Fibroblast of lung (primary cell): ENCODE results near the gene LINC01488. TPM values are rescaled to one million over a fixed set of nuclear protein-coding genes. Genes with fewer than 3 reads are reported as not detected.

Experiments used
- DNase-seq, 2 donors: peaks; one replicate each; pipeline versions ENCODE4 v3.0.0 to v3.0.0-alpha.2; 2010; ENCODE audit warnings: low read depth in 2 of 2
- H2AFZ ChIP-seq: 2 replicates; pipeline ENCODE4 v1.5.1; 2012; ENCODE audit warnings: low read length, control low read depth, inconsistent platforms
- H3K27ac ChIP-seq: 2 replicates; pipeline ENCODE4 v1.5.1; 2011; ENCODE audit warnings: low read length, control low read depth; ENCODE audit not compliant: insufficient read depth
- H3K27me3 ChIP-seq: 2 replicates; pipeline ENCODE4 v1.5.1; 2011; ENCODE audit warnings: mild to moderate bottlenecking, low read length; ENCODE audit not compliant: control insufficient read depth, insufficient read depth
- H3K36me3 ChIP-seq: 2 replicates; pipeline ENCODE4 v1.5.1; 2011; ENCODE audit warnings: low read length; ENCODE audit not compliant: control insufficient read depth, insufficient read depth
- H3K4me1 ChIP-seq: 2 replicates; pipeline ENCODE4 v1.5.1; 2011; ENCODE audit warnings: low read length; ENCODE audit not compliant: control insufficient read depth, insufficient read depth; ENCODE audit errors: extremely low read depth
- H3K4me2 ChIP-seq: 2 replicates; pipeline ENCODE4 v1.5.1; 2011; ENCODE audit warnings: low read length, control low read depth; ENCODE audit not compliant: insufficient read depth; ENCODE audit errors: extremely low read depth
- H3K4me3 ChIP-seq, 4 experiments: fragments of 200-600 bp in 1 of 4; sonication (generic) in 1 of 4; replicated peaks in 1 of 4; 2 replicates each; pipeline ENCODE4 v1.5.1; 2011 to 2016; ENCODE audit warnings: low read length in 4 of 4, low read depth in 3 of 4, mild to moderate bottlenecking in 3 of 4, control low read depth in 2 of 4, inconsistent platforms in 1 of 4, mixed read lengths in 1 of 4; ENCODE audit not compliant: insufficient read depth in 1 of 4; ENCODE audit errors: control extremely low read depth in 1 of 4
- H3K79me2 ChIP-seq: 2 replicates; pipeline ENCODE4 v1.5.1; 2012; ENCODE audit warnings: mild to moderate bottlenecking, low read length, inconsistent platforms; ENCODE audit not compliant: control insufficient read depth, insufficient read depth
- H3K9ac ChIP-seq: 2 replicates; pipeline ENCODE4 v1.5.1; 2011; ENCODE audit warnings: mild to moderate bottlenecking, low read length, control low read depth; ENCODE audit not compliant: insufficient read depth
- H3K9me3 ChIP-seq: 2 replicates; pipeline ENCODE4 v1.5.1; 2012; ENCODE audit warnings: low read depth, low read length; ENCODE audit not compliant: control insufficient read depth, insufficient read depth
- H4K20me1 ChIP-seq: 2 replicates; pipeline ENCODE4 v1.5.1; 2011; ENCODE audit warnings: low read length; ENCODE audit not compliant: control insufficient read depth, insufficient read depth; ENCODE audit errors: extremely low read depth
- EZH2 ChIP-seq: IDR thresholded peaks from 2 replicates; pipeline ENCODE4 v1.5.1; 2012; ENCODE audit warnings: low read length, control low read depth, mild to moderate bottlenecking; ENCODE audit errors: missing control alignments
- polyA plus RNA-seq, 2 donors: library from polyadenylated mRNA; depleted of rRNA in 1 of 2; stranded (reverse) in 1 of 2; unstranded in 1 of 2; fragments of >200 nt; gene quantifications; 2 replicates each; pipeline ENCODE4 v1.2.1, GENCODE V29; 2011 to 2012; ENCODE audit warnings: missing spikeins in 1 of 2
- total RNA-seq: library from RNA; depleted of rRNA; stranded (reverse); fragments of >200 nt; gene quantifications from 2 replicates; pipeline ENCODE4 v1.2.1, GENCODE V29; 2014
- TF ChIP-seq, protein P1 (sequence below), 2 donors: IDR thresholded peaks in 1 of 2; conservative IDR thresholded peaks in 1 of 2; 1 replicate in 1 of 2; 2 replicates in 1 of 2; pipeline ENCODE4 v1.5.1; 2011 to 2012; ENCODE audit warnings: low read length in 2 of 2, control low read depth in 1 of 2, inconsistent platforms in 1 of 2, low read depth in 1 of 2, mild to moderate bottlenecking in 1 of 2

Gene LINC01488
- total and polyA plus RNA-seq, 2 donors (not counting 1 experiment from before 2014, with no cell fraction given), result not detected

DNA sequence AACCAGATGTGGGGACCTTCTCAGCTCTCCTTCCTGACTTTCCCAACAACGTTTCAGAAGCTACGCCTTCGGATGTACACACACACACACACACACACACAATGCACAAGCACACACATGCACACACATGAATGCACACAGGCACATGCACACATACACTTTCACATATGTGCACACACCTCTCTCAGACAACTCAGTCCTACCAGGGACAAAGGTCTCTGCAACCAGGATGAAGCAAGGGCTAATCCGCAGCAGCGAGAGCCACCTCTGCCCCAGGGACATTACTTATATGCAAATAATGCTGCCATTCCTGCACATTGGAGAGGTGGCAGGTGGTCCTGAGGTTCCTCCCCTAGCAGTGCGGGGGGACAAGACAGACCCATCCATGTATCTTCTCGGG lies 27.4 kb upstream of the LINC01488 start:
- no peak overlapping the region for H3K4me3 ChIP-seq
- H3K79me2 ChIP-seq, result no peaks in the 10 kb centered on the region
- no peak overlapping the region for H2AFZ ChIP-seq
- no peak for DNase-seq
- H3K36me3 ChIP-seq, result no peaks in the 10 kb centered on the region
- no peak overlapping the region for H3K4me2 ChIP-seq
- H3K27me3 ChIP-seq, result no peaks in the 10 kb centered on the region
- H3K9me3 ChIP-seq, result no peaks in the 10 kb centered on the region
- H4K20me1 ChIP-seq, result no peaks in the 10 kb centered on the region
- no peak overlapping the region for H3K9ac ChIP-seq
- no peak overlapping the region for H3K27ac ChIP-seq
- TF ChIP-seq, protein P1, sequence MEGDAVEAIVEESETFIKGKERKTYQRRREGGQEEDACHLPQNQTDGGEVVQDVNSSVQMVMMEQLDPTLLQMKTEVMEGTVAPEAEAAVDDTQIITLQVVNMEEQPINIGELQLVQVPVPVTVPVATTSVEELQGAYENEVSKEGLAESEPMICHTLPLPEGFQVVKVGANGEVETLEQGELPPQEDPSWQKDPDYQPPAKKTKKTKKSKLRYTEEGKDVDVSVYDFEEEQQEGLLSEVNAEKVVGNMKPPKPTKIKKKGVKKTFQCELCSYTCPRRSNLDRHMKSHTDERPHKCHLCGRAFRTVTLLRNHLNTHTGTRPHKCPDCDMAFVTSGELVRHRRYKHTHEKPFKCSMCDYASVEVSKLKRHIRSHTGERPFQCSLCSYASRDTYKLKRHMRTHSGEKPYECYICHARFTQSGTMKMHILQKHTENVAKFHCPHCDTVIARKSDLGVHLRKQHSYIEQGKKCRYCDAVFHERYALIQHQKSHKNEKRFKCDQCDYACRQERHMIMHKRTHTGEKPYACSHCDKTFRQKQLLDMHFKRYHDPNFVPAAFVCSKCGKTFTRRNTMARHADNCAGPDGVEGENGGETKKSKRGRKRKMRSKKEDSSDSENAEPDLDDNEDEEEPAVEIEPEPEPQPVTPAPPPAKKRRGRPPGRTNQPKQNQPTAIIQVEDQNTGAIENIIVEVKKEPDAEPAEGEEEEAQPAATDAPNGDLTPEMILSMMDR (conservative IDR thresholded peaks at IDR 0.05 in 1 of 2, IDR thresholded peaks at IDR 0.05 in 1 of 2; ENCODE audit: low read depth in 1 of 2, low read length in 2 of 2), result no peak
- TF ChIP-seq EZH2, result no peak
- H3K4me1 ChIP-seq, result peaks cover 11% of the 10 kb centered on the region

DNA sequence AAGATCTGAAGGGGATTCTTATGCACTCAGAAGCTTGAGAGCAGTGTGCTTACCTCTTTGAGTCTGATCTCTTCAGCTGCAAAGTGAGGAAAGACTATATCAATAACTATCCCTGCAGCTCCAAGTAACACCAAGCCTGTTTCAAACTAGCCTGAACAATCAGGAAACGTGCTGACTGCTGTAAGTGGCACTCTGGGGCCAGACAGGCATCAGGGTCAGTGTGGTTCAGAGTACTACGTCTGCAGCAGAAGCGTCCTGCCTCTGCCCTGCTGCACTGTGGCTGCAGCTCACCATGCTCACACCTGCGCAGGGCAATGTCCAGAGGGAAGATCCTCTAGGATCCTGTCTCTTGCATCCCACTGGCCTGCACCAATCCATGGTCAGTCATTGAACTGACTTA lies 25.5 kb upstream of the LINC01488 start:
- TF ChIP-seq, protein P1 (conservative IDR thresholded peaks at IDR 0.05 in 1 of 2, IDR thresholded peaks at IDR 0.05 in 1 of 2; ENCODE audit: low read depth in 1 of 2, low read length in 2 of 2), result no peak
- TF ChIP-seq EZH2, result no peak
- Histone ChIP-seq H3K4me1 (peaks cover 3% of the 10 kb centered on the region), H3K27ac (no peak overlapping the region), H3K4me2 (no peak overlapping the region), H3K79me2 (no peaks in the 10 kb centered on the region), H3K36me3 (no peaks in the 10 kb centered on the region), H3K4me3 (no peak overlapping the region), H3K9ac (no peak overlapping the region), H2AFZ (no peak overlapping the region), H3K9me3 (peaks cover 3% of the 10 kb centered on the region), H3K27me3 (no peaks in the 10 kb centered on the region), H4K20me1 (no peaks in the 10 kb centered on the region)
- DNase-seq, result no peak

DNA sequence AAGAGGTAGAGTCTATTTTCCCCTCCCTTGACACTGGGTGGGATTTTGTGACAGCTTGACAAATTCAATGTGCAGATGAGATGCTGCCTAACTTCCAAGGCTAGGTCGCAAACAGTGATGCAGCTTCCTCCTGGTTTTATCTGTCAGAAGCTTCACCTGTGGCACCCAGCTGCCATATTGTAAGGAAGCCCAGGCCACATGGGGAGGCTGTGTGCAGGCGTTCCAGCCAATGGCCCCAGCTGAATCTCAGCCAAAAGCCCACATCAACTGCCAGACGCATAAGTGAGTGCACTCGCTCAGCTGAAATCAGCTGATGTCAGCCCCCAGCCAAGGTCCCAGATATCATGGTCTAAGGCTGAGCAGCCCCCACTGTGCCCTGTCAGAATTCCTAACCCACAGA lies 24.8 kb upstream of the LINC01488 start:
- TF ChIP-seq EZH2, result no peak
- TF ChIP-seq, protein P1 (conservative IDR thresholded peaks at IDR 0.05 in 1 of 2, IDR thresholded peaks at IDR 0.05 in 1 of 2; ENCODE audit: low read depth in 1 of 2, low read length in 2 of 2), result no peak
- H3K27me3 ChIP-seq, result no peaks in the 10 kb centered on the region
- peaks cover 3% of the 10 kb centered on the region for H3K4me1 ChIP-seq
- H3K9me3 ChIP-seq, result peaks cover 6% of the 10 kb centered on the region
- no peak overlapping the region for H3K4me3 ChIP-seq
- no peak overlapping the region for H3K9ac ChIP-seq
- H2AFZ ChIP-seq, result no peak overlapping the region
- H3K27ac ChIP-seq, result no peak overlapping the region
- no peaks in the 10 kb centered on the region for H3K36me3 ChIP-seq
- H4K20me1 ChIP-seq, result no peaks in the 10 kb centered on the region
- DNase-seq, result no peak
- no peaks in the 10 kb centered on the region for H3K79me2 ChIP-seq
- H3K4me2 ChIP-seq, result no peak overlapping the region
